ENCODE data around the gene SPRY2. TPM values are rescaled to one million over a fixed set of nuclear protein-coding genes. Genes with fewer than 3 reads are reported as not detected.
"Not testable (repeated sequence)": the region's sequence is repeated elsewhere in the genome, so short reads cannot be mapped to it uniquely, and the experiment has no call there.

SPRY2 gene
- total RNA-seq, 2 donors from 2014 or later = 2.1 to 2.6 TPM

DNA sequence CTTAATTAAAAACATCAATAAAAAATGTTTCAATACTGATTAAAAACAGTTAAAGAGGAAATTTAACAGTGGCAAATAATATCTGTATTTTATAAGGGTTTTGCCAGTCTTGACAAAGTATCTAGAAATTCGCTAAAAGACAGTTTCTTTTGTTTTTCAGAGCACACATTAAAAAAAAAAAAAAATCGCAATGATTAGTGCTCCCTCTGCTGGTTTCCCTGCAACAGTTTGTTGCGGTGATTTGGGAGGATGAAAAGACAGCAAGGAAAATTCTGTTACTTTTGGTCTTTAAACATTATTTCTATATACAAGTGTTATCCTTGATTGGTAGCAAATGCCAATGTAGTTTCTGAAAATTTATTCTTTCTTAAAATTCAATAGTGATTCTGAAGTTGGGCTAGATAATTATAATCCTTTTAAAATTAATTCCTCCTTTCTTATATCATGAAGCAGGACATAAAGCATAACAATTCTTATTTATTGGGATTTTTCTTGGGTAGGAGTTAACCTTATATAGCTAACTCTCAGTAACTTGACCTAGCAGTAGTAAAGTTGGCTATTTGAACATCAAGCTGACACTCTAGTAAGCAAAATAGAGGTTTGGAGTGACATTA lies 23.1 kb upstream of the SPRY2 start:
- Mint-ChIP-seq H3K9me3 (no peaks in the 10 kb centered on the region), H3K4me1 (ENCODE audit: low read depth in 2 of 2) (peaks cover 5 to 9% of the 10 kb centered on the region in 2 donors), H3K36me3 (no peaks in the 10 kb centered on the region), H3K4me3 (no peak overlapping the region), H3K27me3 (no peaks in the 10 kb centered on the region), H3K27ac (no peak overlapping the region)
- no peak for DNase-seq (ENCODE audit: low spot score)
- ATAC-seq = no peak

DNA sequence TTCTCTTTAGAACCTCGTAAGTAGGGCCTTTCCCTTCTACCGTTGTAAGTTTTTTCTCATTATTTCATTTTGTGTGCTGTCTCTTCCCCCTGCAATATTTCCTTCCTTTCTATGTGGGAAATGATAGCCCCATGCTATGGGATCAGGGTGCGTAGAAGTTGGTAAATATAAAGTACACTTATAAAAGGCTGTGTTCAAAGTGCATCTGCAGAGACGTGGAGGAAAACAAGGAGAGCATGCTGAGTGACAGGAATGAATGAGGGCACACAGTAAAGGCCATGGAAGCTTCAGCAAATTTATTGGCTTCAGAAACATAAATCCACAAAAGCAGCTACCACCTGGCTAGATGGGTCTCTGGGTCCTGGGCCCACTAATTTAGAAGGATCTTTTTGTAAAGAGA lies 21.6 kb upstream of the SPRY2 start:
- Mint-ChIP-seq H3K4me1 (ENCODE audit: low read depth in 2 of 2) (peaks cover 5 to 9% of the 10 kb centered on the region in 2 donors), H3K4me3 (no peak overlapping the region), H3K27ac (no peak overlapping the region), H3K36me3 (no peaks in the 10 kb centered on the region), H3K9me3 (no peaks in the 10 kb centered on the region), H3K27me3 (no peaks in the 10 kb centered on the region)
- ATAC-seq (no peak), DNase-seq (ENCODE audit: low spot score) (no peak)

DNA sequence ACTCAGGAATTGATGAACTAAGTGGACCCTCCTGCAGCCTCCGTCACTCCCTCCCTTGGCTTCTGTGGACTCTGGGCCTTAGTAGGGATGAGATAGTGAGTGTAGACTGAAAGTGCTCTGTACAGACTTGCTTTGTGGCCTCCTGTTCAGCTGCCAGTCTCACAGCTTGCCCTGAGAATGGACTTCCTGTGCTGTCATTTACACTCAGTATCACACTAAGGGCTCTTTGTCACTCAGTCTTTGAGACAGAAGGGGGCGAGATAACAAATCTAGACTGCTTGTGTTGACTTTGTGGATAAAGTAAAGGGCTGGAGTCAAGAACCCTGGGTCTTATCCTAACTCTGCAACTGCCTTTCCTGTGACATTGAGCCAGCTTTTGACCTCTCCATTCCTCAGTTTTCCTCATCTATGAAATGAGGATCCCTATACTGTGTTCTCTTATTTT lies 21.0 kb upstream of the SPRY2 start:
- Mint-ChIP-seq H3K27ac (no peak overlapping the region), H3K27me3 (no peaks in the 10 kb centered on the region), H3K4me1 (ENCODE audit: low read depth in 2 of 2) (peaks cover 5 to 9% of the 10 kb centered on the region in 2 donors), H3K9me3 (no peaks in the 10 kb centered on the region), H3K36me3 (no peaks in the 10 kb centered on the region), H3K4me3 (no peak overlapping the region)
- ATAC-seq (peak; percentile 64 to 79), DNase-seq (ENCODE audit: low spot score) (no peak)

DNA sequence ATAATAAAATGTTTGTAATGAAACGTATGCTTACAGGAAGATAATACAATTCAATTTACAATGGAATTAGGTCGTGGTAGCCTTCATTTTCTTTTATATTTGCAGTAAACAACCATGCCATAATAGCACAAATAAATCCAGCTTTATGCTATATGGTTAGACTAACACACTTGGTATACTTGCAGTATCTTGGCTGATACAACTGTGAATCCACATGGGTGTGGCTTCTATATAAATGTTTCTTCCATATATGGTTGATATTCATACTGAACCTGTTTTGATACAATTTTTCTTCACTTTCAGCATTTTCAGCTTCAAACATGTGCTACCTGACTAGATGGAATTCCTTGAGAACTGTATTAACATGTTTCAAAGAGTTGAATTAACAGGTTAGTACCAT lies 20.4 kb upstream of the SPRY2 start:
- no peaks in the 10 kb centered on the region for H3K27me3 Mint-ChIP-seq

DNA sequence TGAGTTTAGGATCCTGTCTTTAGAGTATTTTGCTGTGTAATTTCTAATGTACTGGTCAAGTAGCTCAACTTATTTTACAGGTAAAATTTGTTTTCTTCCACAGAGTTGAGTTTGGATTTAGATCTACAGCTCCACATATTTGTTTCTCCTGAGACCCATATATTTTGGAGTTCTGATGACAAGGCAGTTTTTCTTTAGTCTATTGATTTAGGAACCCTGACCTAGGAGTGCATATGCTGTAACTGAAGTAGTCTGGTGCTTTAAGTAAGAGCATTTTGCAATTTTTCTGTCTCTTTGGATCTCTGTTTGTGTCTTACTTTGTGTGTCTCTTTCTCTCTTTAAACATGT lies 19.5 kb upstream of the SPRY2 start:
- Mint-ChIP-seq H3K9me3 (no peaks in the 10 kb centered on the region), H3K27me3 (no peaks in the 10 kb centered on the region), H3K36me3 (no peaks in the 10 kb centered on the region), H3K4me1 (ENCODE audit: low read depth in 2 of 2) (peaks cover 5 to 9% of the 10 kb centered on the region in 2 donors), H3K27ac (no peak overlapping the region), H3K4me3 (no peak overlapping the region)
- no peak for DNase-seq (ENCODE audit: low spot score)
- ATAC-seq = no peak

More for the DNA sequence above, 20.4 kb upstream of the SPRY2 start:
- H3K9me3 Mint-ChIP-seq = no peaks in the 10 kb centered on the region
- ATAC-seq = no peak
- no peaks in the 10 kb centered on the region for H3K36me3 Mint-ChIP-seq
- H3K4me3 Mint-ChIP-seq = no peak overlapping the region
- peaks cover 5 to 9% of the 10 kb centered on the region in 2 donors for H3K4me1 Mint-ChIP-seq (ENCODE audit: low read depth in 2 of 2)
- DNase-seq (ENCODE audit: low spot score) = no peak
- H3K27ac Mint-ChIP-seq = no peak overlapping the region

DNA sequence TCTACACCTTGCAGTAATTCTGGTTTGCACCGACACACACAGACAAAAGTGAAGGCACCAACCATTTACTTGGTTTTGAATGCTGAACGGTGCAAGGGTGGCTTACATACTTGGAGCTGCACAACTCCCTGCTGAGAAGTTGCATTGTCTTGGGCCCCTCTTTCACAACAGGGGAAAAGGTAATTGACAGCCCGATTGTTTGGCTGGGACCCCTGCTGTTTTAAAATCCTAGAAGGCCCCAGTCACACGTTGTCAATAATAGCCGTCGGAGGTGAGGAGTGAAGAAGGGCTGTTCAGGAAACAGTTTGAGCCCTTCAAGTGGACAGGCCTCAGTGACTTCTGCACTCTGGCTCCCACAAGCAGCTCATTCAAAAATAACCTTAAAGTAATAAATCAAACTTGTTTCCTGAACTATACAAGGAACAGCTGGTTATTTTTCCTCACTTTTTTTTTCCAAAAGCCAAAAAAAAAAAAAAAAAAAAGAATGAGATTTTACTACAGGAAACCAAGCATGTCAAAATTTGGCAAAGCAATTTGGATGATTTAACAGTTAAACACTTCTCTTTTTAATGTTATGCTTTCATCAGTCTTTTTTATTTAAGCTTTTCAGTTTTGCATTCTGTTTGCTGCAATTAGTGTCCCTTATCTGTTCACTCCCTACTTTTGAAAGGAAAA lies 19.0 kb upstream of the SPRY2 start:
- DNase-seq (ENCODE audit: low spot score) = no peak
- peaks cover 5 to 9% of the 10 kb centered on the region in 2 donors for H3K4me1 Mint-ChIP-seq (ENCODE audit: low read depth in 2 of 2)
- no peaks in the 10 kb centered on the region for H3K9me3 Mint-ChIP-seq
- H3K27me3 Mint-ChIP-seq = no peaks in the 10 kb centered on the region
- no peak overlapping the region for H3K27ac Mint-ChIP-seq
- no peaks in the 10 kb centered on the region for H3K36me3 Mint-ChIP-seq
- H3K4me3 Mint-ChIP-seq = no peak overlapping the region
- ATAC-seq = no peak

DNA sequence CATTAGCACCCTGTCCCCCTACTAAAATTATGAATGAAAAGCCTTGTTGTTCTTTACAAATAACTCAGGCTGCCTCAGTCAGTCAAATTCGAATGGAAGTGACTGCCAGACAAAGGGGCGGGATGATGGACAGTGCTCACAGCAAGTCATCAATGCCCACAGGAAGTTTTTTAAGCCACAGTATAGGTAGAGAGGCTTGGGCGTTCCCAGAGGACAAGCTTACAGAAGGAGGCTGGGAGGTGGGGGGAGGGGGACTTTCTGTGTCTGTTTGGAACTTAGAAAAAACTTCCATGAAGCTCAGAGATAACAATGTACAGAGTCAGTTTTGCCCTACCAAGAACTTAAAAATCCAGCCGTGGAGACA lies 18.5 kb upstream of the SPRY2 start:
- H3K9me3 Mint-ChIP-seq = no peaks in the 10 kb centered on the region
- H3K4me3 Mint-ChIP-seq = no peak overlapping the region
- H3K27ac Mint-ChIP-seq = no peak overlapping the region
- ATAC-seq (no peak), DNase-seq (ENCODE audit: low spot score) (no peak)
- H3K27me3 Mint-ChIP-seq = no peaks in the 10 kb centered on the region
- H3K36me3 Mint-ChIP-seq = no peaks in the 10 kb centered on the region
- H3K4me1 Mint-ChIP-seq (ENCODE audit: low read depth in 2 of 2) = peaks cover 5 to 9% of the 10 kb centered on the region in 2 donors

DNA sequence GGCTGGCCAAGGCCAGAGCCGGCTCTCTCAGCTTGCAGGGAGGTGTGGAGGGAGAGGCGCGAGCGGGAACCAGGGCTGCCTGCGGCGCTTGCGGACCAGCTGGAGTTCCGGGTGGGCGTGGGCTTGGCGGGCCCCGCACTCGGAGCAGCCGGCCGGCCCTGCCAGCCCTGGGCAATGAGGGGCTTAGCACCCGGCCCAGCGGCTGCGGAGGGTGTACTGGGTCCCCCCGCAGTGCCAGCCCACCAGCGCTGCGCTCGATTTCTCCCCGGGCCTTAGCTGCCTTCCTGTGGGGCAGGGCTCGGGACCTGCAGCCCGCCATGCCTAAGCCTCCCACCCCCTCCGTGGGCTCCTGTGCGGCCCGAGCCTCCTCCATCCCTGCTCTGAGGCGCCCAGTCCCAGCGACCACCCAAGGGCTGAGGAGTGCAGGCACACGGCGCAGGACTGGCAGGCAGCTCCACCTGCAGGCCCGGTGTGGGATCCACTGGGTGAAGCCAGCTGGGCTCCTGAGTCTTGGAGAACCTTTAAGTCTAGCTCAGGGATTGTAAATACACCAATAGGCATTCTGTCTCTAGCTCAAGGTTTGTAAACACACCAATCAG lies 14.7 kb upstream of the SPRY2 start:
- not testable (repeated sequence) for H3K9me3 Mint-ChIP-seq; H3K27ac Mint-ChIP-seq; ATAC-seq; H3K4me3 Mint-ChIP-seq; H3K27me3 Mint-ChIP-seq; DNase-seq (ENCODE audit: low spot score); H3K36me3 Mint-ChIP-seq; H3K4me1 Mint-ChIP-seq (ENCODE audit: low read depth in 2 of 2)

DNA sequence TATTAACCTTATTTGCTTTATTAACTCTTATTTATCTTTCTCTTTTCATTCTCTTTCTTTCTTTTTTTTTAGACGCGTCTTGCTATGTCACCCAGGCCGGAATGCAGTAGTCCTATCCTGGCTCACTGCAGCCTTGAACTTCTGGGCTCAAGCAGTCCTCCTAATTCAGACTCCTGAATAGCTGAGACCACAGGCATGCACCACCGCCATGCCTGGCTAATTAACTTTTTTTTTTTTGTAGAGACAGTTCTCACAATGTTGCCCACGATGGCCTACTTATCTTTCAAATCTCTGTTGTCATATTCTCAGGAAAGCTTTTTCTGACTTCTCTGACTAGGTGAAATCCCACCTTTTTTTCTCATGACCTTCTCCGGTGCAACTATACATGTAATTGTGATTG lies 7.8 kb upstream of the SPRY2 start:
- Mint-ChIP-seq H3K27me3 (peaks cover 6 to 14% of the 10 kb centered on the region in 2 donors), H3K4me3 (no peak overlapping the region), H3K4me1 (ENCODE audit: low read depth in 2 of 2) (peaks cover 13 to 17% of the 10 kb centered on the region in 2 donors), H3K27ac (no peak overlapping the region), H3K9me3 (no peaks in the 10 kb centered on the region), H3K36me3 (no peaks in the 10 kb centered on the region)
- DNase-seq (ENCODE audit: low spot score) = no peak
- no peak for ATAC-seq

DNA sequence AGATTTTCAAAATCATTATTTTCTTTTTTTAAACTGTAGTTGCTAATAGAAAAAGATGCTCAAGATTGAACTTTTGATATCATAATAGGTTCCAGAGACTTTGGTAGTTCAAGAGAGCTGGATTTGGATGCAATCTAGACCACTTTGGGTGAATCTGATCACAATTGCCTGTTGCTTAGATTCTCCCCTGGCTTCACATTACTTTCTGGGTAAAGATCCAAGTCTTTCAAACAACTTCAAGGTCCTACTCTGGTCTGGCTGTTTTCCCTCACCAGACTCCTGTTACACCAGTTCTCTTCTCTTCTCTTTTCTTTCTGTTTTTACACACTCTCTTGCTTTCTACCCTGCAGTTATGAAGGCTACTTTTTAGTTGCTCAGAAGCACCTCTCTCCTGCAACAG lies 7.4 kb upstream of the SPRY2 start:
- no peak overlapping the region for H3K27ac Mint-ChIP-seq
- H3K36me3 Mint-ChIP-seq = no peaks in the 10 kb centered on the region
- no peak for ATAC-seq
- peaks cover 6 to 14% of the 10 kb centered on the region in 2 donors for H3K27me3 Mint-ChIP-seq
- no peak overlapping the region for H3K4me3 Mint-ChIP-seq
- H3K4me1 Mint-ChIP-seq (ENCODE audit: low read depth in 2 of 2) = peaks cover 13 to 17% of the 10 kb centered on the region in 2 donors
- no peaks in the 10 kb centered on the region for H3K9me3 Mint-ChIP-seq
- DNase-seq (ENCODE audit: low spot score) = no peak

DNA sequence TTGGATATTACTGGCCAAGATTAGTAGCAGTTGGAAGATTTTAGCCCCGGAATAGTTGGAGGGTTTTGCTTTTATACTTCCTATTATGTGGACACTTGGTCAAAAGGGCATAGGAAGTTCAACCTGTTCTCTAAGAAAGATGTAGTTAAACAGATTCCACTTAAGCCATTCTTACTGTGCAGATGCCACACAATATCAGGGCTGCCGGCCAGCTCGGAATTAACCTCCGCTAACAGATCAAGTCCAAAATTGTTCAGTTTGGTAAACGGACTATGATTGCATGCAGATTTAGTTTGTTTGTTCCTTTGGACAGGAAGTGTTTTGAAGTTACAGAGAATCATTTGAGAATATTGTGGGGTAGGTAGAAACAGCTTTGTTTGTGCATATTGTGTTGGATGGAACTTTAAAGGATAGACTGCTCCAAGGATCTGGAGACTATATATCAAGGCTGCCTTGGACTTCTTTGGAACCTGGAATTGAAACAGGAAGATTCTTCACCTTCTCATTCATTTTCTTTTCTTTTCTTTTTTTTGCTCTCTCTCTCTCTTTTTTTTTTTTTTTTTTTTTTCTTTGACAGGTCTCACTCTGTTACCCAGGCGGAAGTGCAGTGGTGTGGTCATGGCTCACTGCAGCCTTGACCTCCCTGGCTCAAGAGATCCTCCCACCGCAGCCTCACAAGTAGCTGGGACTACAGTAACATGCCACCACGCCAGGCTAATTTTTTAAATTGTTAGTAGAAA lies 5.0 kb upstream of the SPRY2 start:
- no peaks in the 10 kb centered on the region for H3K9me3 Mint-ChIP-seq
- ATAC-seq (no peak), DNase-seq (ENCODE audit: low spot score) (no peak)
- peaks cover 4 to 14% of the 10 kb centered on the region in 2 donors for H3K27me3 Mint-ChIP-seq
- no peaks in the 10 kb centered on the region for H3K36me3 Mint-ChIP-seq
- no peak overlapping the region for H3K27ac Mint-ChIP-seq
- peaks cover 18 to 26% of the 10 kb centered on the region in 2 donors for H3K4me1 Mint-ChIP-seq (ENCODE audit: low read depth in 2 of 2)
- H3K4me3 Mint-ChIP-seq = no peak overlapping the region

DNA sequence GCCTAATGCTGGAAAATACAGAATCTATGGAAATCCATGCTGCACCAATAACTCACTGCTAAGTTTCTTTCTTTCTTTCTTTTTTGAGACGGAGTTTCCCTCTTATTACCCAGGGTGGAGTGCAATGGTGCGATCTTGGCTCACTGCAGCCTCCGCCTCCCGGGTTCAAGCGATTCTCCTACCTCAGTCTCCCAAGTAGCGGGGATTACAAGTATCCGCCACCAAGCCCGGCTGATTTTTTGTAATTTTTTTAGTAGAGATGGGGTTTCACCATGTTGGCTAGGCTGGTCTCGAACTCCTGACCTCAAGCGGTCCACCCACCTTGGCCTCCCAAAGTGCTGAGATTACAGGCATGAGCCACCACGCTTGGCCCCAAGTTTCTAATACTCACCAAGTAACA lies 3.1 kb upstream of the SPRY2 start:
- not testable (repeated sequence) for H3K4me3 Mint-ChIP-seq; H3K27ac Mint-ChIP-seq; ATAC-seq; H3K9me3 Mint-ChIP-seq; H3K36me3 Mint-ChIP-seq; DNase-seq (ENCODE audit: low spot score)
- H3K27me3 Mint-ChIP-seq = peaks cover 4 to 14% of the 10 kb centered on the region in 2 donors
- H3K4me1 Mint-ChIP-seq (ENCODE audit: low read depth in 2 of 2) = peaks cover 17 to 29% of the 10 kb centered on the region in 2 donors

DNA sequence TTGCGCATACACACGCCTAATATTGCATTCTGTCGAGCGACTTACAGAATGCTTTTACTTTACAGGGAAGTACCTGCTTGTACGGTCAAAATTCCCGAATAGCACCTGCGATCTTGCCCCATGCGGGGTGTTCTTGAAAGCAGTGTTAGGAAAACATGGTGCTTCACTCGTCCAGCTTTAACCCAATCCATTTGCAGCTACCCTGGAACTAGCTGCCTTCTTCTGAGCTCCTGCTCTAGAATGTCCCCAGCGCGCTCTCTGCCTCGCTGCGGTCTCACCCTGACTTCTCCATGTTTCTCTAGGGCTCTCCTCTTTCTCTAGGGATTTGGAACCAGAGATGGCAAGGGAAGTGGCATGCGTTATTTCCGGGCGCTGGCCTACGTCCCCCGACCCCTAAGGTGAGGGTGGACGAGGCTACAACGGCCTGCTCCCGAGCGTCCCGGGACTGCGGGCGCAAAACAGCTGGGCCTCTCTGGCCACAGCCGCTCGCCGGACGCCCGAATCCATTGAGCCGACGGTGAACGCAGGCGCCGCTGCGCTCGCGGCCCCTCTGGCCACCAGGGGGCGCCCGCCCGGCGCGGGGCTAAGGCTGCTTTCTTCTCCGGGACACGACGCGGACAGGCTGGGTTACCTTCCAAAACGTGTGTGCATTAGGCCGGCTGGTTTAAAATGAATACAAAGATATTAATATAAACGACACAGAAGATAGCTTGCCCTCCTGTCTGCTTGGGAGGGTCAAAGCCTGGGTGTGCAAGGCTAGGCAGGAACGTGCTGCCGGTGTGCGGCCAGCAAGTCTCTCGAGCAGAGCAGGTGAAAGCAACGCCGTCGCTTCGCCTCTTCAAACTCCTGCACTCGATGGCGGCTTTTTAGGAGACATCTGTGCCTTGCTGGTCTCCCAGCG lies 1.8 kb upstream of the SPRY2 start:
- no peaks in the 10 kb centered on the region for H3K36me3 Mint-ChIP-seq
- peaks cover 4 to 7% of the 10 kb centered on the region in 2 donors for H3K27me3 Mint-ChIP-seq
- ATAC-seq (peak; percentile 72 to 80), DNase-seq (ENCODE audit: low spot score) (peak; percentile 88)
- H3K4me3 Mint-ChIP-seq = no peak overlapping the region
- H3K4me1 Mint-ChIP-seq (ENCODE audit: low read depth in 2 of 2) = peaks cover 10 to 22% of the 10 kb centered on the region in 2 donors
- H3K9me3 Mint-ChIP-seq = no peaks in the 10 kb centered on the region
- no peak overlapping the region for H3K27ac Mint-ChIP-seq
